GM06990 (cell line): ENCODE measurements around the gene FAM185A.

ENCODE experiments used
- DNase-seq: peaks from one replicate; pipeline ENCODE4 v3.0.0-alpha.2; 2011; ENCODE audit not compliant: insufficient read length; ENCODE audit errors: extremely low read depth
- H3K27me3 ChIP-seq: replicated peaks from 2 replicates; pipeline ENCODE4 v1.6.0; 2011; ENCODE audit warnings: low read length; ENCODE audit not compliant: control insufficient read depth, insufficient read depth
- H3K36me3 ChIP-seq: 2 replicates; pipeline ENCODE4 v1.5.1; 2011; ENCODE audit warnings: low read length; ENCODE audit not compliant: control insufficient read depth, insufficient read depth
- H3K4me3 ChIP-seq: replicated peaks from 2 replicates; pipeline ENCODE4 v1.5.1; 2011; ENCODE audit warnings: low read depth, mild to moderate bottlenecking, control low read depth, low read length
- TF ChIP-seq, protein P1 (sequence below): IDR thresholded peaks from 2 replicates; pipeline ENCODE4 v1.5.1; 2011; ENCODE audit warnings: low read length, control low read depth, mild to moderate bottlenecking, inconsistent platforms; ENCODE audit not compliant: insufficient read depth, poor library complexity, severe bottlenecking

FAM185A gene

GRCh38 chr7:102814025-102814471 is 65.2 kb downstream of the FAM185A start:
- Histone ChIP-seq H3K36me3 (no peaks in the 10 kb centered on the region; the same call in 1 of the 2 replicates), H3K27me3 (no peaks in the 10 kb centered on the region), H3K4me3 (no peak overlapping the region)
- TF ChIP-seq, protein P1, sequence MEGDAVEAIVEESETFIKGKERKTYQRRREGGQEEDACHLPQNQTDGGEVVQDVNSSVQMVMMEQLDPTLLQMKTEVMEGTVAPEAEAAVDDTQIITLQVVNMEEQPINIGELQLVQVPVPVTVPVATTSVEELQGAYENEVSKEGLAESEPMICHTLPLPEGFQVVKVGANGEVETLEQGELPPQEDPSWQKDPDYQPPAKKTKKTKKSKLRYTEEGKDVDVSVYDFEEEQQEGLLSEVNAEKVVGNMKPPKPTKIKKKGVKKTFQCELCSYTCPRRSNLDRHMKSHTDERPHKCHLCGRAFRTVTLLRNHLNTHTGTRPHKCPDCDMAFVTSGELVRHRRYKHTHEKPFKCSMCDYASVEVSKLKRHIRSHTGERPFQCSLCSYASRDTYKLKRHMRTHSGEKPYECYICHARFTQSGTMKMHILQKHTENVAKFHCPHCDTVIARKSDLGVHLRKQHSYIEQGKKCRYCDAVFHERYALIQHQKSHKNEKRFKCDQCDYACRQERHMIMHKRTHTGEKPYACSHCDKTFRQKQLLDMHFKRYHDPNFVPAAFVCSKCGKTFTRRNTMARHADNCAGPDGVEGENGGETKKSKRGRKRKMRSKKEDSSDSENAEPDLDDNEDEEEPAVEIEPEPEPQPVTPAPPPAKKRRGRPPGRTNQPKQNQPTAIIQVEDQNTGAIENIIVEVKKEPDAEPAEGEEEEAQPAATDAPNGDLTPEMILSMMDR = no peak
- no peak for DNase-seq

- no peak overlapping the region for H3K4me3 ChIP-seq
- H3K27me3 ChIP-seq = no peaks in the 10 kb centered on the region
- H3K36me3 ChIP-seq = no peaks in the 10 kb centered on the region
- TF ChIP-seq, protein P1 = no peak
- no peak for DNase-seq
These were observed 69.1 kb downstream of the FAM185A start for GRCh38 chr7:102817616-102818573.

- no peak overlapping the region for H3K4me3 ChIP-seq
- TF ChIP-seq, protein P1 = no peak
- no peak for DNase-seq
- no peaks in the 10 kb centered on the region for H3K27me3 ChIP-seq
- no peaks in the 10 kb centered on the region for H3K36me3 ChIP-seq
These were observed 70.4 kb downstream of the FAM185A start for GRCh38 chr7:102819151-102819550.

DNA sequence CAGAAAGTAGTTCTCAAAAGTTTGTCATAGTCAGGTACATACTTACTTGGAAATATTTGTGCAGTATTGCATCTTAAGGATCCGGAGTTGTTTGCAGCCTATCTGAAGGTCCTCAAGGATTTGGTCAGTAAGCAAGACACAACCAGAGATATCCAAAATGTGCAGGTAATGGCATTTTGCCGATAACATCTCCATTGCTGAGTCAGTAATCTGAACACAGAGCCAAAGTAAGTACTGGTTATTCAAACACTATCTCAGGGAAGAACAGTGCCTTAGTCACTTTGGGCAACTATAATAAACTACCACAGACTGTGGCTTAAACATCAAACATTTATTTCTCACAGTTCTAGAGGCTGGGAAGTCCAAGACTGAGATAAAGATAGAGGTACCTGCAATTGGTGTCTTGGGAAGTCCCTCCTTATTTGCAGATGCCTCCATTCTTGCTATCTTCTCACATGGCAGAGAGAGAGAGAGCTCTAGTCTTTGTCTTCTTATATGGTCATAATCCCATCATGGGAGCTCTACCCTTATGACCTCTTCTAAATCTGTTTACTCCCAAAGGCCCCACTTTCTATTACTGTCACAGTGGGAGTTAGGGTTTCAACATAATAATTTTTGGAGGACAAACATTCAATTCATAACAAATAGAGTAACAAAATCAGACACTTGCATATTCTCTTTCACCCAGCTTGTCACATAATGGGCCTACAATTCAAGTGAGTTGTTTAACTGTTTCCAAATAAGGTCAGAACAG is 73.4 kb downstream of the FAM185A start:
- no peak for DNase-seq
- peaks cover 2% of the 10 kb centered on the region; the same call in 1 of the 2 replicates for H3K36me3 ChIP-seq
- no peaks in the 10 kb centered on the region for H3K27me3 ChIP-seq
- TF ChIP-seq, protein P1 = no peak
- H3K4me3 ChIP-seq = no peak overlapping the region

- TF ChIP-seq, protein P1 = no peak
- DNase-seq = no peak
- no peak overlapping the region for H3K4me3 ChIP-seq
- H3K27me3 ChIP-seq = no peaks in the 10 kb centered on the region
- H3K36me3 ChIP-seq = peaks cover 2% of the 10 kb centered on the region; the same call in 1 of the 2 replicates
These were observed 74.8 kb downstream of the FAM185A start for GRCh38 chr7:102823390-102824119.
